CD4-positive, alpha-beta T cell treated with Interleukin-6 at 100 ng/mL for 8 hours (primary cell): ENCODE results near the gene MYO10.
"Not testable (repeated sequence)": the region's sequence is repeated elsewhere in the genome, so short reads cannot be mapped to it uniquely, and the experiment has no call there.

ENCODE experiments used
- DNase-seq: peaks from one replicate; pipeline ENCODE4 v3.0.0-alpha.2; 2020; ENCODE audit warnings: mixed read lengths, low spot score

The MYO10 gene

DNA sequence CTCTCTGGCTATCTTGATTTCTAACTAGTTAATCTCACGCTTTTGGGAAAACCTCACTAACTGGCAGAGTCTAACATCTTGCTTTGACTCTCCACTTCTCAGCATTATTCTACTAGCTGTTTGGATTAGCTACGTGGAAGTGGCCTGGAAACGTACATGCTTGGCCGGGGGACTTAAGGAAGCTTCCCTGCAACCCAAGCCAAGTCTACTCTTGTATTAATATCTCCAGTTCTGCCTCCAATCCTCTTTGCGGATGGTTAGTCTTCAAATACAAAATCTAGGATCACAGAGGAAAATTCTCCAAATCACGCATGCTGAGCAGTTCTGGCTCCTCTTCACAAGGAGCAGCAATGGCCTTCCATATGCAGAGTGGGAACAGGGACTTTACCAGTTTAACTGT lies 267.5 kb downstream of the MYO10 start:
- no peak for DNase-seq

GRCh38 chr5:16668194-16668593 lies 267.9 kb downstream of the MYO10 start:
- no peak for DNase-seq

DNA sequence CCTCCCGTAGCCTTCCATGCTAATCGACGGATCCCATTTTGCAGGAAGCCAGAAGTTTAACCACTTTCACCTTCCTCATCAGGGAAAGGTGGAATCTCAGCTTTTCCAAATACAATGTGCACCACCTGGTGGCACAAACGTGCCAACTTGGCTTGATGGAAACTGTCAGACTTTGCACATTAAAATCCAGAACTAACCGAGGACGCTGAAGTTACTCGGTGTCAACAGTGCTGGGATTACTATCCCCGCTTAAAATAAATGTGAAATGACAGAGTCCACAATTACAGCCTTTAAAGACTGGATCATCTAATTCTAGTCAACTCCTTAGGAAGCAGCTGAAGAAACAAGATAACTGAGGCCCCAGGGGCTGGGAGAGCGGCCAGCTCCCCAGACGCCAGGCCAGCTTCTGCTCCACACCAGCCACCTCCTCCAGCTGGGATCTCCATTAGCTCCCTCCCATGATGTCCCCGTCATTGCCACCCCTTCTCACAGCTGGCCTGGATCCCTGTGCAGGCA lies 269.1 kb downstream of the MYO10 start:
- DNase-seq = peak; percentile 12

- no peak for DNase-seq
Measured at GRCh38 chr5:16666130-16666882, 269.8 kb downstream of the MYO10 start.

DNA sequence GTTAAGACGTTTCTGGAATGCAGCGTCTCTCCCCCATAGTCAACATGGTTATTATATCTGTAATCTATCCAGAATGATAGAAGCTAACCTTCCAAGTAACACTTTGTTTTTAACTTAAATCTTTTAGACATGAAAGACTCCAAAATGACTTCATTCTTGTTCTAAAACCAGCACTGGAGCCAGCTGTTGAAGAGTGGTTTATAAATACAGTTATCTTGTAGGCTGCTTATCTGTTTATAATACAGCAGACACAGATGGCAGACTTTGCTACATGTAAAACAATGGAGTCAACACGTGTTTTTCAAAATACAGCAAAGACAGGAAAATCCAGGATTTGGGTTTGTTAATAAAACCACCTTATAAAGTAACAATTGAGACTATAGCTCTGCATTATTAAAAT lies 270.5 kb downstream of the MYO10 start:
- no peak for DNase-seq

- no peak for DNase-seq
Measured at GRCh38 chr5:16664368-16664767, 271.7 kb downstream of the MYO10 start.

DNA sequence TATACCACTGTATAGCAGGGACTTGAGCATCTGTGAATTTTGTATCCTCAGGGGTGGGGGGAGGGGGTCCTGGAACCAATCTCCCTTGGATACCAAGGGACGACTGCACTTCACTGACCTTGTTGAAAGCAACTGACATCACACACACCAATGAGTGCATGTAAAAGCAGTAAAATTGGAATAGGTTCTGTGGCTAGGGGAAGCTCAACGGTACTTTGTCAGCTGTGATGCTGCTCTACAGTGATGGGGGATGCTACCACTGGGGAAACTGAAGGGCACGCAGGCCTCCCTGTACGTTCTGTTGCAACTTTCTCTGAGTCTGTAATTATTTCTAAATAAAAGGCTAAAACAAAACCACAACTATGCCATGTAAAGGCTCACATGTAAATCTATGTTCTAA lies 272.2 kb downstream of the MYO10 start:
- DNase-seq = no peak

DNA sequence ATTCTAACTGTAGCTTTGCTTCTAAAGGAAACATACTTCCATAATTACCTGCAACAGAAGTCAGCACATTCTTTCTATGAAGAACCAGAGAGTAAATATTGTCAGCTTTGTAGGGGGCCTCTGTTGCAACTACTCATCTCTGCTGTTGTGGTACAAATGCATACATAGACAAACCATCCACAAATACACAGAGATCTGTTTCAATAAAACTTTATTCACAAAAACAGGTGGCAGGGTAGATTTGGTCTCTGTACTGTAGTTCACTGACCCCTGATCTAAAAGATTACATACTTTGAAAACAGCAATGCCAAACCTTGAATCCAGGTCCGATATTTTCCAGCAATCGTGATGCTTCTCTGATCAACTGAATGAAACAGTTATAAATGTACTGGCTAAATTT lies 274.4 kb downstream of the MYO10 start:
- no peak for DNase-seq

DNA sequence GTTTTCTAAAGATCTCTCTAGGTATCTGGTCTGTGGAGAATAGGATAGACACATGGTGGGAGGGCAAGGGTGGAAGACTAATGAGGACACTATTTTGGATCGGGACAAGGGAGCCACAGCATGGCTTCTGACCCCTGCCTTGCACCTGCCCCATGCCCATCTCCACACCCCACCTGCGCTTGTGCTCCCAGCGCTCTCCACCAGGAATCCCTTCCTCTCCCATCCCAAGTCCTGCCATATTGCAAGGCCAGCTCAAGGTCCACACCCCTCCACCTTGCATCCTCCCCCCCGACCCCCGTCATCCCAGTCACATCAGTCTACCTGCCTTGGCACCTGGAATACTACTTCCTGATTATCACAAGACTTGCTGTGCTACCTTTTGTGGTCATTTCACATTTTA lies 275.1 kb downstream of the MYO10 start:
- no peak for DNase-seq

DNA sequence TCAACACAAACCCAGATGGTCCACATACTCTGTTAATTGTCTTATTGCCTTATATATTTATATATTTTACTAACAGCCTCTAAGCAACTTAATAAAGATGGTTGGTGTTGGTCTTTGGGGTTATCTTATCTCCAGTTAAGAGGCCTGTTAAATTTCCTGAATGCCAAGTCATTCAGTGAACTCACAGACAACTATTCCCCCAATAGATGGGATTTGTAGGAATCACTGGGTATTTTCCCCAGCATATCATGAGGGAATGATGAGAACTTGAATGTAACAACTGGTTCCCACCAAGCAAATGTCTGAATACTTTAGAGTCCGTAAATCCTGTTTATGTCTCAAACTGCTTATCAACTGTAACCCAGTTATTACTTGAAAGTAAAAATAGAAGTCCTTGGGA lies 276.6 kb downstream of the MYO10 start:
- no peak for DNase-seq

GRCh38 chr5:16656561-16657191 lies 279.4 kb downstream of the MYO10 start:
- no peak for DNase-seq

DNA sequence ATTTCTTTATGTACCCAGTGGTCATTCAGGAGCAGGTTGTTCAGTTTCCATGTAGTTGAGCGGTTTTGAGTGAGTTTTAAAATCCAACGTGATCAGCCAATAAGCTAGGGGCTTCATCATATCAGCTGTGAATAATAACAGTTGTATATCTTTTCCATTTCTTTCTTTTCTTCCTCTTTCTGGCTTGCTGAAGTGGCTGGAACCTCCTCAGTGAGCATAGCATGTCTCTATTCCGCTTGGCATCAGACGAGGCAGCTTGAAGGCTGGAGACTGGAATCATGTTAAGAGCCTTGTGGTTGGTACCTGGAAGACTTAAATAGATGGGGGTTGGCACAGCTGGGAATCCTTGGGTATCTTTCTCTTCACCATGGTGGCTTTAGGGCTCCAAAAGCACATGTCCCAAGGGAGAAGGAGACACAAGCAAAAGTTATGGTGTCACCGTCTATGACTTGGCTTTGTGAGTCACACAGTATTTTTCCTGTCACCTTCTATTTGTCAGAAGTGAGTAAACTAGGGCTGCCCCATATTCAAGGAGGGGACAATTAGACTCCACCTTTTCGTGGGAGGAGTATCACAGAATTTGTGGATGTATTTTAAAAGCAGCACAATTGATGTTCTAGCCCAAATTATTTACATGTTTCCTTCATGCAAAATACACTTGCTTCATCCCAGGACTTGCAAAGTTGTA lies 281.3 kb downstream of the MYO10 start:
- no peak for DNase-seq

GRCh38 chr5:16648739-16649138 lies 287.3 kb downstream of the MYO10 start:
- not testable (repeated sequence) for DNase-seq

GRCh38 chr5:16644301-16644889 lies 291.7 kb downstream of the MYO10 start:
- DNase-seq = no peak

DNA sequence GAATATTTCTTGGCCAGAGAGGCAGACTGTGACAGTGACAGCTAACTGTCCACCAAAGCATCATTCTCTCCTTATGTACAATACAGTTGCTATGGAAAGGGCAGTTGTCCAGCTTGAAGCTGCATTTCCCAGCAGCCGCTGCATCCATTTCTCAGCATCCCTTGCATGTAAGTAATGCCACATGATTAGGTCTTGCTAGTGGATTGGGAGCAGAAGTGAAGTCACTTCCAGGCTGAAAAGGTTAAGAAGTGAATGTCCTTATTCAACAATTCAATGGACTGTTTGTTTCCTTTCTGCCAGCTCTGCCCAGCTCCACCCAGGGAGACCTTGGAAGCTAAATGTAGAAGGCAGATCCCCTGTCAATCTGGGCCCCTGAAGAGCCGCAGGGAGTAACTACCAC lies 293.2 kb downstream of the MYO10 start:
- no peak for DNase-seq

DNA sequence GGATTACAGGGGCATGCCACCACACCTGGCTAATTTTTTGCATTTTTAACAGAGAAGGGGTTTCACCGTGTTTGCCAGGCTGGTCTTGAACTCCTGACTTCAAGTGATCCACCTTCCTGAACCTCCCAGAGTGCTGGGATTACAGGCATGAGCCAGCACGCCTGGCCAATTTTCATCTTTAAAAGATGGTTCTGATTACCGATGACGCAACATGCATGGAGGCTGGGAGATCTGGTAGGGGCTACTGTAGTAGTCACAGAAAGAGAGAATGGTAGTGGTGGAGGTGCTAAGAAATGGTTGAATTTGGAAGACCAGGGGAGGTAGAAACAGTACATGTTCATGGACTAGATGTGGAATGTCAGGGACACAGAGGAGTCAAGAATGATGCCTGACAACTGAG lies 296.9 kb downstream of the MYO10 start:
- no peak for DNase-seq

- DNase-seq = no peak
Measured at GRCh38 chr5:16628376-16628775, 307.7 kb downstream of the MYO10 start.

GRCh38 chr5:16626696-16627264 lies 309.3 kb downstream of the MYO10 start:
- peak; percentile 41 for DNase-seq

DNA sequence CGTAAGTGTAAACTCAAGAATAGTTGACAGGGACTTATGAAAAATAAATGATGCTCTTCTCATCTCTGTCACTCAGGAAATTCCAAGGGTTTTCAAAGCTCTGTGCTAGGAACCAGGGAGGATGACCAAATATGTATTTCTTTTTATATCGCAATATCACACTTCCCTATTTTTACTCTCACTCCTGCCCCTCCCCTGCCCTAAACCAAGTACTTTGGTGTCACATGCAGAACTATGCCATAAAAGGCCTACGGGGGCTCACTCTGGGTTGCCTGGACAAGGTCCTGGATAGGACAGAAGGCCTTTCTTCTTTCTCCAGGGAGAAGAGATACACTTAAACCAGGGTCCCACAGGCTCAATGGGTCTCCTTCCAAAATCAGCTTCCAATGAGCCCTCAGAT lies 311.0 kb downstream of the MYO10 start:
- no peak for DNase-seq

- no peak for DNase-seq
Measured at GRCh38 chr5:16619136-16619535, 317.0 kb downstream of the MYO10 start.

- no peak for DNase-seq
Measured at GRCh38 chr5:16618138-16618897, 317.8 kb downstream of the MYO10 start.
